Left lobe of liver (tissue), 2 donors: ENCODE results near the gene ITPK1. TPM values are rescaled to one million over a fixed set of nuclear protein-coding genes. Genes with fewer than 3 reads are reported as not detected.

Experiments
- ATAC-seq: fragments of 200-7000 bp; cut with Tn5 transposase; one replicate; pipeline ENCODE4 v1.9.1; 2020; ENCODE audit warnings: mild to moderate bottlenecking, moderate library complexity
- DNase-seq: peaks from one replicate; pipeline ENCODE4 v3.0.0-alpha.2; 2020; ENCODE audit warnings: low spot score
- total RNA-seq: library from RNA; stranded (reverse); gene quantifications from one replicate; pipeline ENCODE4 v1.2.1, GENCODE V29; 2021
- donor health status: DM: no; HTN: no; CAD: no; lungs with moderate emphysema.
- donor health status: DM: no; HTN: yes; CAD: no.

The ITPK1 gene
- total RNA-seq, 1 donor from 2014 or later = 61.3 TPM

GRCh38 chr14:92960706-92961566 is 154.8 kb downstream of the ITPK1 start:
- no peak for DNase-seq
- no peak for ATAC-seq

- DNase-seq (no peak), ATAC-seq (no peak)
These were observed 155.7 kb downstream of the ITPK1 start for GRCh38 chr14:92959761-92960680.

- DNase-seq (no peak), ATAC-seq (no peak)
These were observed 156.6 kb downstream of the ITPK1 start for GRCh38 chr14:92959189-92959531.

GRCh38 chr14:92958373-92959188 is 157.1 kb downstream of the ITPK1 start:
- DNase-seq (no peak), ATAC-seq (no peak)

- no peak for ATAC-seq
- DNase-seq = no peak
These were observed 158.8 kb downstream of the ITPK1 start for GRCh38 chr14:92956961-92957360.

- no peak for DNase-seq
- ATAC-seq = no peak
These were observed 160.3 kb downstream of the ITPK1 start for GRCh38 chr14:92955381-92955780.

- DNase-seq = no peak
These were observed 160.8 kb downstream of the ITPK1 start for GRCh38 chr14:92954933-92955332.

GRCh38 chr14:92953526-92953925 is 162.2 kb downstream of the ITPK1 start:
- ATAC-seq (no peak), DNase-seq (no peak)

More at GRCh38 chr14:92954933-92955332, 160.8 kb downstream of the ITPK1 start:
- no peak for ATAC-seq

- DNase-seq (no peak), ATAC-seq (peak; percentile 6)
These were observed 163.0 kb downstream of the ITPK1 start for GRCh38 chr14:92952481-92953298.

GRCh38 chr14:92951912-92952471 is 163.7 kb downstream of the ITPK1 start:
- ATAC-seq = peak; percentile 97
- peak; percentile 82 for DNase-seq

GRCh38 chr14:92951261-92951660 is 164.5 kb downstream of the ITPK1 start:
- DNase-seq (no peak), ATAC-seq (no peak)

GRCh38 chr14:92950773-92951172 is 165.0 kb downstream of the ITPK1 start:
- no peak for ATAC-seq

GRCh38 chr14:92950193-92950540 is 165.6 kb downstream of the ITPK1 start:
- DNase-seq (no peak), ATAC-seq (no peak)

More at GRCh38 chr14:92950773-92951172, 165.0 kb downstream of the ITPK1 start:
- no peak for DNase-seq

GRCh38 chr14:92949496-92950192 is 166.1 kb downstream of the ITPK1 start:
- ATAC-seq (no peak), DNase-seq (no peak)

GRCh38 chr14:92948647-92949046 is 167.1 kb downstream of the ITPK1 start:
- DNase-seq = no peak
- ATAC-seq = no peak

- no peak for ATAC-seq
These were observed 168.7 kb downstream of the ITPK1 start for GRCh38 chr14:92946847-92947545.

GRCh38 chr14:92945959-92946846 is 169.5 kb downstream of the ITPK1 start:
- ATAC-seq (peak; percentile 84), DNase-seq (peak; percentile 81)

More at GRCh38 chr14:92946847-92947545, 168.7 kb downstream of the ITPK1 start:
- DNase-seq = no peak
